Measurements from ENCODE around the gene DCLK1.

Gene DCLK1

GRCh38 chr13:35814605-35815011 lies 316.6 kb downstream of the DCLK1 start:
- DNase-seq = no peak

DNA sequence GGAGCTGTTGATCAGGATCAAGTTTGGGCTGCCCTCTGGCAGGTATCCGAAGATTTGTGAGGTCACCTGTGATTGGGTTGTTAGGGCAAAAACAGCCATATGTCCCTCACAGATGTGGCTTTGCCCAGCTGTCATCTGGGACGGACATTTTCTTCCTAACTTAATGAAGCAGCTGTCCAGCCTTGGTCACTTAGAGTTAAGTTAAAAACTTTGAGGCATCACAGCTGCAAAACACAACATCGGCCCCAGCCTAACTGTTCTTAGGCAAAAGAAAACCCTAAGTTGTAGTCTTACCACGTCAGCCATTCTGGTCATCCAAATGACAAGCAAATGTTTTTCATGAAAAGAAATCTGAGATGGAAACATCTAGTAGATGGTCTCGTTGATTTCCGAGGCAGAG lies 318.4 kb downstream of the DCLK1 start:
- DNase-seq = no peak

DNA sequence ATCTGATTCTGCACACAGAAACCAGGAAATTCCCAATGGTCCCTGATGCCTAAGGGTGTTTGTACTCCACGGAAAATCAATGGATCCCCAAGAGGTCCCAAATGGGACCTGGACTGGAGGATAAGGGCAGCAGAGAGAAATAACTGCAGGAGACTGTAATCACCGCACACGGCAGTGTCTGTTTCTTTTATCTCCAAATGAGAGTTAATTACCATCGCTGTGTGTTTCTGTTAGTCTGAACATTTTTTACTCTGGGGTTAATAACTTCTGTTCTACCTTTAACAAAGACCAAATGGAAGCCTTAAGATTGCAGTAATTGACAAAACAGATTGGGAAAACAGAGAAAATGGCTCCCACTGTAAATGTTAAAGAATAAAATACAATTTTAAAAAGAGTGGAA lies 320.9 kb downstream of the DCLK1 start:
- DNase-seq = no peak

DNA sequence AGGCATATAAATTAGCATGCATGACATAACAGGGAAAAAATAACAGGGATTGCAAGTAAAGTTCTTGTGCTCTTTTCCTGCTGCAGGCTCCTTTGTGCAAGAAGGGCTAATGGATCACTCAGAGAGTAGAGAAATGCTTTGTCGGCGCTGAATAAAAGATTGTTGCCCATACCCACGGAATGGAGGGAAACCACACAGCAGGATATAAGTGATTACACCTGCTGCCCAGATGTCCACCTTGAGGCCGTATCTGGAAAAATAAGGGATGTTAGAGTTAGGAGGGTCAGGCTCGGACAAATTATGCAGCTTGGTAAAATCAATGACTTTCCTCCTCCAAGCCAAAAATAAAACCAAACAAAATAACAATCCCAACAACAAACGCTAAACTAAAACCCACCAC lies 322.3 kb downstream of the DCLK1 start:
- DNase-seq = no peak

- DNase-seq = no peak
Observed at GRCh38 chr13:35804901-35805300, 326.3 kb downstream of the DCLK1 start.

GRCh38 chr13:35797991-35798390 lies 333.2 kb downstream of the DCLK1 start:
- no peak for DNase-seq

GRCh38 chr13:35797244-35797643 lies 333.9 kb downstream of the DCLK1 start:
- DNase-seq = no peak

GRCh38 chr13:35796623-35797022 lies 334.6 kb downstream of the DCLK1 start:
- DNase-seq = no peak

- DNase-seq = no peak
Observed at GRCh38 chr13:35794734-35795389, 336.3 kb downstream of the DCLK1 start.

DNA sequence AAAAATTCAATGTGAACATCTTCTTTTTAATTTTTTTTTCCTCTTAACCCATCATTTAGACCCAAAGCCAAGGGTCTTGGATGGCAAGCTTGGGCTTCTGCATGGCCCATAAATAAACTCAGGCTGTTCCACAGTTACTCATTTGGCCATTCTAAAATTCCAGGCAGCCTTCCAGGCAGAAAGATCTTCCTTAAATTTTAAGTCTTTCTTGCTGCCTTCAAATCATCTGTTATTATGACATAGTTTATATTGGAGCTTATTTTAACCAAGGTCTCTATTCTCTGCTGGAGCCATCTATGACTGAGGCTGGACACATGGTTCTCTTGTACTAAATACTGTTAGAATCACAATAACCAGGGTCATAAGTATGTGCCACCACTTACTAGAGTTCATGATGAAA lies 337.4 kb downstream of the DCLK1 start:
- no peak for DNase-seq

DNA sequence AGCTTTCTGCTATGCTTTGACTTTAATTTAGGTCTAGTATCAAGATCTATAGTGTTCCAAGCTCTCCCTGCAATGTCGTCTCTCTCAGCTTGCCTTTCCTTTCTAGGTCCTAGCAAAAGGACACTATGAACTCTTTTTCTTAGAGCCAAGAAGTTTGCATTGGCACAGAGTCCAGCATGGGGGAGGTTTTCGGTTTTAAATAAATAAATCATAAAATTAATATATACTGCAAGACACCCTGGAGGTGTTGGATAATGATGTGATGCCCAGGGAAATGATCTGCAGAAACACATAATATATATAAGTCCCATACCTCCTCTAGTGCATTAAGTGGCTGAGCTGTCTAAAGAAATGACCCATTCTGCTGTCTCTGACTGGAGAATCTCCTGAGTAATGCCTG lies 338.3 kb downstream of the DCLK1 start:
- no peak for DNase-seq

- DNase-seq = no peak
Observed at GRCh38 chr13:35792021-35792420, 339.2 kb downstream of the DCLK1 start.

DNA sequence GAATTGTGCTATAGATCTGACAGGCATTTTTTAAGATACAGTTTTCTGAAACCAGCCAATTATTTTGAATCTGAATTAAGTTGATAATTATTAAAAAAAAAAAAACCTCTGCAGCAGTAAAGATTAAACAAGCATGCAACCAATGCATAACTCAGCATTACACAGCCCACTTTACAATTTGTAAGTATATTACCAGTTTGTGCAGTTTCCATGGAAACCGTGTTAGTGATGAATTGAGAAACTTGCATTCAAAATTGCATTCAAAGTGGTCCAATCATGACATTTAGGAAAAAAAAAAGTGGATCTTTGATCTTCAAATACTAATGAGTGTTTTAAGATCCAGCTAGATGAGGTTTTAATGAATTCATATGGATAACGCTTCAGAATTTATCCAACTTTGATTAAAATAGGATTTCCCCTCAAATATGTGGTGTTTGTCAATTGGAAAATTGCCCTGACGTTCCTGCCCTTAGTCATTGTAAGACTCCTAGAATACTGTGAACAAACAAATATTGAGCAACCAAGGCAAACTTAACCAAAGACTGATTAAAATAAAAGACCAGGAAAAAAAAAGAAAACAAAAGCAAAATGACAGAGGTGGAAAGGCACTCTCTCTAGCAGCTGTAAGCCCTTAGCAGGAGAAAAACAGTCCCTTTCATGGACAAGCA lies 339.9 kb downstream of the DCLK1 start:
- no peak for DNase-seq

DNA sequence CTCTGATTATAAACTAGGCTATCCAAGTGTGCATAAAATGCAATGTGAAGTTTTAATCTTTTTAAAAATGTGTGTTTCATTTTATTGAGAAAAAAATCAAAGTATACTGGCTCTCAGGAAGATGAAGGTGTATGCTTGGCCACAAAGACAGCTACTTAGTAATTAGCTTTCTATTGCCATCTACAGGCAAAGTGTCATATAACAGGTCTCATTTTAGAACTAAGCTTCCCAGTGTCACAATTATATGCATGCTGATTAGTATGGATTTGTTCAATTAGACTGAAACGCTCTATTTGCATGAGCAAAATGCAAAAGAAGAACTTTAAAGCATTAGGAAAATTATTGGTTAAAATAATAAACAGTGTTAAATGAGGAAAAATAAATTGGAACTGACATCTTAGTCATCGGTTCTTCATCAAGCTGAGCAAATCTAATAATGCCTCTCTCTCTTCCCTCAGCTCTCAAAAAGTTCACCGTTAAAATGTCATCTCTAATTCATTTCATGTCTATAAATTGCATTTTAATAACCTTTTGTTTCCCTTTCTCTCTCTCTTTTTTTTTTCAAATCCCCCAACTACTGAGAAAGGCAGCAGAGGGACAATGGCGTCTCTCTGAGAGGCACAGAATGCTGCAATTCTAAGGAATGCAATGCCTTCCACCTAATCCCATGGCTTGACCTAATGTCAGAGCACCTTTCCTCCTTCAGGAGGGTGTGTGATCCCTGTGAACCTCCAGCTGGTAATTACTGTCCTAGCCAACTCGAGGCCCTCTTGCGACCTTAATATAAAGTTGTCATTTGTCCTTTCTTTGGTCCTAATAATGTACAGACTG lies 341.6 kb downstream of the DCLK1 start:
- DNase-seq = no peak

GRCh38 chr13:35787937-35788336 lies 343.2 kb downstream of the DCLK1 start:
- DNase-seq = no peak

GRCh38 chr13:35785576-35786303 lies 345.4 kb downstream of the DCLK1 start:
- DNase-seq = no peak

DNA sequence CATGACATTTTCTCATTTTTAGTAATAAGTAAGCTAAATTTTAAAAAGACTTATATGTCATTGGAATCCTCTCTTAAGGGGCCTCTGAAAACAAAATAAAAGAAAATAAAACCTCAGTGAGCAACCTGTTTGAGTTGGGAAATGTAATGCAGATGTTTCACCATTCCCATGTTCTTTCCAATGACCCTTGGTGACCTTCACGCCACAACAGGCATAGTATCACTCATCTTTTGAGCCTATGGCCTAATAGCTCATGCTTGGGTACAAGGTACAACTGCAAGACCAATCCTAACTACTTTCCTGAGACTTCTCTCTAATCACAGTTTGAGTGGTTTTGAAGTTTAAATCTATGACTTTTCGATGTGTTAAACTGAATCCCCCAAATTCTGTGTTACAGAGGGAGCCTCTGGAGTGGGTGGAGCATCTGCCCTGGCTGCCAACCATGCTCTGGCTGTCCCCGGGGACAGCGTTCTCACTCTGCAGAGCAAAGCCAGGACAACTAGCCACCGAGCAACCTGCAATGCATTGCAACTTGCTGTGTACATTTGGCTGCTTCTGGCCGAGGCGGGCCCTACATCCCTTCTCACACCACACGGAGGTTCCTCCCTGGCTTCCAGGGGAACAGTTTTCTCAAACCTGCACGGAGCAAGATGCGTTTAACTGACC lies 346.8 kb downstream of the DCLK1 start:
- DNase-seq = no peak

GRCh38 chr13:35782793-35783192 lies 348.4 kb downstream of the DCLK1 start:
- no peak for DNase-seq

GRCh38 chr13:35781036-35782000 lies 349.9 kb downstream of the DCLK1 start:
- DNase-seq = no peak

- no peak for DNase-seq
Observed at GRCh38 chr13:35780613-35781012, 350.6 kb downstream of the DCLK1 start.

GRCh38 chr13:35771898-35772297 lies 359.3 kb downstream of the DCLK1 start:
- no peak for DNase-seq

All from CD4-positive, alpha-beta T cell treated with Interferon gamma for 1 hour (primary cell).